ENCODE results near the gene DOCK3.
"Not testable (repeated sequence)": the region's sequence is repeated elsewhere in the genome, so short reads cannot be mapped to it uniquely, and the experiment has no call there.

Gene DOCK3

GRCh38 chr3:50777680-50778079 lies 103.0 kb downstream of the DOCK3 start:
- no peak for DNase-seq (ENCODE audit: low read depth)
- H3K4me3 ChIP-seq (ENCODE audit: low read depth, low read length) = no peak overlapping the region

- not testable (repeated sequence) for H3K4me3 ChIP-seq (ENCODE audit: low read depth, low read length)
Measured at GRCh38 chr3:50781766-50782165, 107.0 kb downstream of the DOCK3 start.

GRCh38 chr3:50786631-50787030 lies 111.9 kb downstream of the DOCK3 start:
- H3K4me3 ChIP-seq (ENCODE audit: low read depth, low read length) = no peak overlapping the region
- DNase-seq (ENCODE audit: low read depth) = no peak

More at GRCh38 chr3:50781766-50782165, 107.0 kb downstream of the DOCK3 start:
- not testable (repeated sequence) for DNase-seq (ENCODE audit: low read depth)

- not testable (repeated sequence) for H3K4me3 ChIP-seq (ENCODE audit: low read depth, low read length); DNase-seq (ENCODE audit: low read depth)
Measured at GRCh38 chr3:50790894-50791293, 116.2 kb downstream of the DOCK3 start.

- no peak for DNase-seq (ENCODE audit: low read depth)
- no peak overlapping the region for H3K4me3 ChIP-seq (ENCODE audit: low read depth, low read length)
Measured at GRCh38 chr3:50792568-50792967, 117.8 kb downstream of the DOCK3 start.

GRCh38 chr3:50803805-50804204 lies 129.1 kb downstream of the DOCK3 start:
- DNase-seq (ENCODE audit: low read depth) = not testable (repeated sequence)

GRCh38 chr3:50804376-50804775 lies 129.6 kb downstream of the DOCK3 start:
- DNase-seq (ENCODE audit: low read depth); H3K4me3 ChIP-seq (ENCODE audit: low read depth, low read length): not testable (repeated sequence)

More at GRCh38 chr3:50803805-50804204, 129.1 kb downstream of the DOCK3 start:
- not testable (repeated sequence) for H3K4me3 ChIP-seq (ENCODE audit: low read depth, low read length)

GRCh38 chr3:50805321-50805720 lies 130.6 kb downstream of the DOCK3 start:
- no peak for DNase-seq (ENCODE audit: low read depth)
- H3K4me3 ChIP-seq (ENCODE audit: low read depth, low read length) = no peak overlapping the region

- DNase-seq (ENCODE audit: low read depth) = no peak
- no peak overlapping the region for H3K4me3 ChIP-seq (ENCODE audit: low read depth, low read length)
Measured at GRCh38 chr3:50806031-50806430, 131.3 kb downstream of the DOCK3 start.

GRCh38 chr3:50806806-50807205 lies 132.1 kb downstream of the DOCK3 start:
- H3K4me3 ChIP-seq (ENCODE audit: low read depth, low read length) = no peak overlapping the region
- no peak for DNase-seq (ENCODE audit: low read depth)

- no peak overlapping the region for H3K4me3 ChIP-seq (ENCODE audit: low read depth, low read length)
- DNase-seq (ENCODE audit: low read depth) = no peak
Measured at GRCh38 chr3:50807266-50807665, 132.5 kb downstream of the DOCK3 start.

- no peak for DNase-seq (ENCODE audit: low read depth)
- no peak overlapping the region for H3K4me3 ChIP-seq (ENCODE audit: low read depth, low read length)
Measured at GRCh38 chr3:50811893-50812292, 137.2 kb downstream of the DOCK3 start.

GRCh38 chr3:50815844-50816243 lies 141.1 kb downstream of the DOCK3 start:
- H3K4me3 ChIP-seq (ENCODE audit: low read depth, low read length) = no peak overlapping the region
- DNase-seq (ENCODE audit: low read depth) = no peak

GRCh38 chr3:50816894-50817293 lies 142.2 kb downstream of the DOCK3 start:
- no peak for DNase-seq (ENCODE audit: low read depth)
- no peak overlapping the region for H3K4me3 ChIP-seq (ENCODE audit: low read depth, low read length)

GRCh38 chr3:50817756-50818529 lies 143.2 kb downstream of the DOCK3 start:
- H3K4me3 ChIP-seq (ENCODE audit: low read depth, low read length) = no peak overlapping the region
- DNase-seq (ENCODE audit: low read depth) = no peak

- H3K4me3 ChIP-seq (ENCODE audit: low read depth, low read length) = no peak overlapping the region
- no peak for DNase-seq (ENCODE audit: low read depth)
Measured at GRCh38 chr3:50819882-50820281, 145.2 kb downstream of the DOCK3 start.

GRCh38 chr3:50825841-50826240 lies 151.1 kb downstream of the DOCK3 start:
- H3K4me3 ChIP-seq (ENCODE audit: low read depth, low read length) = no peak overlapping the region
- DNase-seq (ENCODE audit: low read depth) = no peak

- no peak for DNase-seq (ENCODE audit: low read depth)
- no peak overlapping the region for H3K4me3 ChIP-seq (ENCODE audit: low read depth, low read length)
Measured at GRCh38 chr3:50830451-50830850, 155.7 kb downstream of the DOCK3 start.

GRCh38 chr3:50831009-50831408 lies 156.3 kb downstream of the DOCK3 start:
- DNase-seq (ENCODE audit: low read depth); H3K4me3 ChIP-seq (ENCODE audit: low read depth, low read length): not testable (repeated sequence)

- no peak for DNase-seq (ENCODE audit: low read depth)
Measured at GRCh38 chr3:50840983-50841489, 166.3 kb downstream of the DOCK3 start.

GRCh38 chr3:50848308-50848707 lies 173.6 kb downstream of the DOCK3 start:
- no peak for DNase-seq (ENCODE audit: low read depth)
- no peak overlapping the region for H3K4me3 ChIP-seq (ENCODE audit: low read depth, low read length)

More at GRCh38 chr3:50840983-50841489, 166.3 kb downstream of the DOCK3 start:
- no peak overlapping the region for H3K4me3 ChIP-seq (ENCODE audit: low read depth, low read length)

All from skeletal muscle cell (primary cell).